ENCODE results near the gene LANCL2.
"Not testable (repeated sequence)": the region's sequence is repeated elsewhere in the genome, so short reads cannot be mapped to it uniquely, and the experiment has no call there.

The LANCL2 gene, protein sequence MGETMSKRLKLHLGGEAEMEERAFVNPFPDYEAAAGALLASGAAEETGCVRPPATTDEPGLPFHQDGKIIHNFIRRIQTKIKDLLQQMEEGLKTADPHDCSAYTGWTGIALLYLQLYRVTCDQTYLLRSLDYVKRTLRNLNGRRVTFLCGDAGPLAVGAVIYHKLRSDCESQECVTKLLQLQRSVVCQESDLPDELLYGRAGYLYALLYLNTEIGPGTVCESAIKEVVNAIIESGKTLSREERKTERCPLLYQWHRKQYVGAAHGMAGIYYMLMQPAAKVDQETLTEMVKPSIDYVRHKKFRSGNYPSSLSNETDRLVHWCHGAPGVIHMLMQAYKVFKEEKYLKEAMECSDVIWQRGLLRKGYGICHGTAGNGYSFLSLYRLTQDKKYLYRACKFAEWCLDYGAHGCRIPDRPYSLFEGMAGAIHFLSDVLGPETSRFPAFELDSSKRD

DNA sequence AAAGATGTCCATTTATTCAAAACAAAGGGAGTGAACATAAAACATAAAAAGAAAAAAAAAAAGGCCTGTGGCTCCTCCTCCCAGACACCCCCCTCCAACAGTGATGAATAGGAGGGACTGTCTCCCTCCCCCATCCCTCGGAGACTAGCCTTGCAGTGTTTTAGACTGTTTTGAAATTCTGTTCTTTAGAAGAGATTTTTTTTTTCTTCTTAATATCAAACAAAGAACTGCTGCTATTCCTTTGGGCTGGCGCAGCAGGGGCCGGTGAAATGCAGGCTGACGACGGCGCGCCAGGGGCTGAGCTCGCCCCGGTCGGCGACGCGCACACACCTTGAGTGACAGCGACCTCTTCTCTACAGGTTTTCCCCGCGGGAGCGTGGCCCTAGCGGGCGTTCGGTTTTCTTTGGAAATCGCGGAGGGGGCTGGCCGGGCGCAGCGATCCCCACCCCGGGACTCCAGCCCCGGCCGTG lies at the start of gene LANCL2:
Gene LANCL2, plus strand, starts transcription at position 133 of the 470 bp plus-strand sequence. CDS start 689 bp downstream, outside the sequence.
- DNase-seq: peak in 16 of 51 donors; percentile 37 to 86 (median 64)

GRCh38 chr7:55325371-55325792 lies 39.8 kb upstream of the LANCL2 start:
- no peak for DNase-seq

DNA sequence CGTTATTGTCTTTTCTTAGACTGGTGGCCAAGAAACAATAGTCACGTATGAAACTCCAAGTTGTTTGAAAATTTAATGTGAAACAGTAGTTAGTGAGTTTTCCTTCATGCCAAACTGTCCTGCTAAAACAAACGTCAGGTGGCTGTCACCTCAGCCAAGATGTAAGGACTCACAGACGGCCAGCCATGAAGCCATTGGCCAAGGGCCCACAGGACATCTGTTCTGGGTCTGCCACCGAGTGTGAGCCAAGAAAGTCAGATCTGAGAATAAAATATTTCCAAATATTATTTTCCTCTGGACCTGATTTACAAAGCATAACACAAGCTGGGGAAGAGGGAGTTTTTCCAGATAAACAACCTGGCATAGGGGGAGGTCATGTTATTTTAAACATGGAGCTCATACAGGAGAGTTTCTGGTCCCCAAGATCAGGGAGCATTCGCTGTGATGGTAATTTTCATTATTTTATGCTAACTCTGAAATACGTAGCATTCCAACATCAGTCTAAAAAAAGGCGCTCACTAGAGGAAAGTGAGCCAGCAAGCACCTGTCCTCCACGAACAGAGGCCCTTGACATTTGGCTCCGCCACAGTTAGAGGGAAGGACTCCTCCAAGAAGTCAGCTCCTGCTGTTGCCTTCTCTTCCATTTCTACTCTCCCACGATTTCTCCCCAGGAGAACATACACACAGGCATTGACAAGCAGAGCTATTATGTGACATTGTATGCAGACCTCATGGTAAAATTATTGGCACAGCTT lies 38.9 kb upstream of the LANCL2 start:
- no peak for DNase-seq

GRCh38 chr7:55326945-55327626 lies 38.1 kb upstream of the LANCL2 start:
- no peak for DNase-seq

- DNase-seq: no peak
These were observed 30.0 kb upstream of the LANCL2 start for GRCh38 chr7:55335151-55335550.

DNA sequence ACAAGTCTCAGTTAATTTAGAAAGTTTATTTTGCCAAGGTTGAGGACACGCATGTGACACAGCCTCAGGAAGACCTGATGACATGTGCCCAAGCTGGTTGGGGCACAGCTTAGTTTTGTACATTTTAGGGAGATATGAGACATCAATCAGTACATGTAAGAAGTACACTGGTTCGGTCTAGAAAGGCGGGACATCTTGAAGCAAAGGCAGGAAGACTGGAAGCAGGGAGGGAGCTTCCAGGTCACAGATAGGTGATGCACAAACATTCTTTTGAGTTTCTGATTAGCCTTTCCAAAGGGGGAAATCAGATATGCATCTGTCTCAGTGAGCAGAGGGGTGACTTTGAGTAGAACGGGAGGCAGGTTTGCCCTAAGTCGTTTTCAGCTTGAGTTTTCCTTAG lies 29.4 kb upstream of the LANCL2 start:
- no peak for DNase-seq

DNA sequence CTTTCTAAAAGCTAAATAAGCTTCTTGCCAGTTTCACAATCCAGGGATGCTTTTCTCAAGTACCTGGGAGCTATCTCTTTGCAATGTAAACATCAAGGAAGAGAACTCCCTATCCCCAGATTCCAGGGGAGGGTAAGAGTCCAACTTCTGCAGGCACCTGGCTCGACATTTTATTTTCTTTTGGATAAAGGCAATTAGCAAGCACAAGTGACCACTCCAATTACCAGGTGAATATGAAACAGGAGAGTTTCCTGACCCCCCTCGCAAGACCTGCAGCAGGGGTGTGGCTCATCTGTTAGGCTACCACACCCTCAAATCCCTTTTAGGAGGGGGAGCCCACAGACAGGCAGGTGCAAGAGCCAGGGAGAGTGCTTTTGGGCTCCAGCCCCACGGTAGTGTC lies 28.6 kb upstream of the LANCL2 start:
- no peak for DNase-seq

- no peak for DNase-seq
These were observed 25.8 kb upstream of the LANCL2 start for GRCh38 chr7:55339033-55340000.

DNA sequence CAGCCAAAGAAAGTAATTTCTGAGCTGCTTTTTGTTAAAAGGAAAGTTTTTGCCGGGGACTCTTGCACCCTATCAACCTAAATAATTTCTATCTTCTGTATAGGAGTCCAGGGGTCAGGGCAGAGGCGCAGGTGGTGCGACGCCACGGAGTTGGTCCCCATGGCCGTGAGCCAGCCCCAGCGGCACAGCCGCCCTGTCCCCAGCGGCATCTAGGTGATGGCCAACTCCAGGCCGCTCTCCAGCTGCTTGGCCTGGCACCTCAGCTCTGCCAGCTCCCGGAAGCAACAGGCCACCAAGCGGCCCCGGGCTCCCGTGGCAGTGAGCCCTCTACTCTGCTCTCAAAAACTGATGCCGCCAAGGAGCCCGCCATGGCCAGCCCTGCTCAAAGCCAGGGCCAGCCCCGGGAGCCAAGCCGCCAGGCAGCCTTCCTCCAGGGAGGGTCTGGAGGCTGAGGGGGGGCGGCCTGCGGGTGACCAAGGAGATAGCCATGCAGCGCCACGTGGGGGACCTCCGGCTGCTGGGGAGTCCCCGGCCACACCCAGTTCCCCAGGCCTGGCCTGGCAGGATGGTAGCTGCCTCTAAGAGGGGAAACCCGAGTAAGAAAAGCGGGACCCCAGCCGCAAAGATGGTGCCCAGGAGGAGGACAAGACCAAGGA lies 22.8 kb upstream of the LANCL2 start:
- DNase-seq: no peak

GRCh38 chr7:55343002-55343781 lies 21.9 kb upstream of the LANCL2 start:
- no peak for DNase-seq

DNA sequence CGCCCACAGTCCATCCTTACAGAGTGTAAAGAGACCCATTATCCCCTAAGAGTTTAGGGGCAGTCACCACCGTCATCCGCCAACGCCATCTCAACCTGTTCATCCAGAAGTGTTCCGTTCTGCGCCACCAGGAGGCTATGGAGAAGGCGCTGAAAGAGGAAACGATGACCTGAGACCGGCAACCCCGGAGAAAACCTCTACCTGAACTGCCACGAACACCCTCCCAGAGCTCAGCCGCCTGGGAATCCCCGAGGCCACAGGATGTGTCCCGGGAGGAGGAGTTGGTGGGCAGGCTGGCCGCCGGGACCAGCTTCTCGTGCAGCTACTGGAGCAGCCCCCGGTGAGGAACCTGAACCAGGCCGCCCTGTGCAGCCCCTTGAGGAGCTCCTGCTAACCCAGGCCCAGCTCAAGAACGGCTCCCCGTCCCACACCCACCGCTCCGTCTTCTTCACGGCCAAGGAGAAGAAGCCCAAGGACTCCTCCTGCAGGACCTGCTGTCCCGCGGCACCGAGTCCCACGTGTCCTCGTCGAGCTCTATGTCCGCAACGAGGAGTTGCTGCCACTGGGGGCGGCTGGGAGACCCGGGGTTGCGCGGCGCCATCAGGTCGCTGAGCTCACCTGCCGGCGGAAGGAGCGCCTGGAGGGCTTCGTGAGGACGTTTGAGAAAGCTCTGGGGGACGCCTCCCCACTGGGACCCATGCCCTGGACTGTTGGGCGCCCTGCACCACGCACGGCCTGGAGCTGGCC lies 21.1 kb upstream of the LANCL2 start:
- DNase-seq: no peak

- no peak for DNase-seq
These were observed 20.3 kb upstream of the LANCL2 start for GRCh38 chr7:55344840-55345239.

DNA sequence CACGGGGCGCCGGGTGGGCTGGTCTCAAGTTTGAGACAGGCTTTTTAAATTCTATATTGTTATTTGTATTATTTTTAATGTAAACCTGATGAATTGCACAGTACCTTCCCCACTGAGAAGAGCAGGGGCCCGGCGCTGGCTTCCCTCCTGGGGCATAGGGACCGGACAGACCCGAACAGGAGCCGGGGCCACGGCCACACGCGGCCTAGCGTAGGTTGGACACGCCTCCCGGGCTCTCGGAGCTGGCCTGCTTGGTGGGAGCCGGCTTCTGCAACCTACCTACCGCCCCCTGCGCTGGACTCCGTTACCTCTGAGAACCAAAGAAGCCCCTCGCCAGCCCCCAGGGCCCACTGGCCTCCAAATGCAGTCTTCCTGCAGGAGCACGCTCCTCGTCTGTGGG lies 19.8 kb upstream of the LANCL2 start:
- DNase-seq: no peak

DNA sequence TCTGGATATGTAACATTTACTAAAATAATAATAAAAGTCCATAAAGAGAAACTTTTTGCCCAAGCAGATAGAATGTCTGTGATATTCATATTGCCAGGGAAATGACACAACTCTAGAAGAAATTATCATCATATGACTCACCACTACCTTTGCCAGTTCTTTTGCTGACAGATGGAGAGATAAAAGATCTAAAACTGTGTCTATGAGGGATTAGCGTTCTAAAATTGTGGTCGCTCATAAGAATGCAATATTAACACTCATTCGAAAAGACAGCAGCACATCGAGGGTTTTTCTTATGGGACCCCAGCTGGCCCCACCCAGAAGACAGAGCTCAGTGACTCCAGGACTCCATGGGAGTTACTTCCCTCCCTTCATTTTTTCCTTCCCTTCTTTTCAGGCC lies 16.6 kb upstream of the LANCL2 start:
- DNase-seq: no peak

GRCh38 chr7:55349121-55349520 lies 16.0 kb upstream of the LANCL2 start:
- no peak for DNase-seq

GRCh38 chr7:55350281-55350680 lies 14.9 kb upstream of the LANCL2 start:
- DNase-seq: no peak

- no peak for DNase-seq
These were observed 13.9 kb upstream of the LANCL2 start for GRCh38 chr7:55351263-55351662.

DNA sequence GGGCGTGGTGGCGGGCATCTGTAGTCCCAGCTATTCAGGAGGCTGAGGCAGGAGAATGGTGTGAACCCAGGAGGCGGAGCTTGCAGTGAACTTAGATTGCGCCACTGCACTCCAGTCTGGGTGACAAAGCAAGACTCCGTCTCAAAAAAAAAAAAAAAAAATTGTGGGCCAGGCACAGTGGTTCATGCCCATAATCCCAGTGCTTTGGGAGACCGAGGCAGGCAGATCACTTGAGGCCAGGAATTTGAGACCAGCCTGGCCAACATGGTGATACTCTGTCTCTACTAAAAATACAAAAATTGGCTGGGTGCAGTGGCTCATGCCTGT lies 12.2 kb upstream of the LANCL2 start:
- DNase-seq: not testable (repeated sequence)

DNA sequence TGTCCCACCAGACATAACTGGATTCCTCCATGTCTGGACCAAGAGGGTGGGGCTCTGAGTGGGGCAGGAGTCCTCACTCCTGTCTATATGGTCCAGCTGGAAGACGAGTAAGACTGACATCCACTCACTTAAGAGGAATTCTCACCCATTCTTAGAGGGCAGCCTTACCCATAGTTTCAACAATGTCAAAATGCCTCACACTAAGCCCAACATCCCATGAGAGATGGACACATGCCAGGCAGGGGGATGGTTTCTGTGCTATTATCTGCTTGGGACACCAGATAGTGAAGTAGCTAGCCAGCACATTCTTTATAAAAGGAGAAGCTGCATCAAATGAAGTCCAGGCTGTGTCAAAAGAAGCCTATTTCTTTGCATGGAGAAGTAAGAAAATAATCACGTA lies 4.7 kb upstream of the LANCL2 start:
- DNase-seq: no peak
